ENCODE measurements around the gene C13orf46. TPM values are rescaled to one million over a fixed set of nuclear protein-coding genes. Genes with fewer than 3 reads are reported as not detected.

C13orf46 gene
- total RNA-seq, 1 experiment from 2014 or later: not detected

DNA sequence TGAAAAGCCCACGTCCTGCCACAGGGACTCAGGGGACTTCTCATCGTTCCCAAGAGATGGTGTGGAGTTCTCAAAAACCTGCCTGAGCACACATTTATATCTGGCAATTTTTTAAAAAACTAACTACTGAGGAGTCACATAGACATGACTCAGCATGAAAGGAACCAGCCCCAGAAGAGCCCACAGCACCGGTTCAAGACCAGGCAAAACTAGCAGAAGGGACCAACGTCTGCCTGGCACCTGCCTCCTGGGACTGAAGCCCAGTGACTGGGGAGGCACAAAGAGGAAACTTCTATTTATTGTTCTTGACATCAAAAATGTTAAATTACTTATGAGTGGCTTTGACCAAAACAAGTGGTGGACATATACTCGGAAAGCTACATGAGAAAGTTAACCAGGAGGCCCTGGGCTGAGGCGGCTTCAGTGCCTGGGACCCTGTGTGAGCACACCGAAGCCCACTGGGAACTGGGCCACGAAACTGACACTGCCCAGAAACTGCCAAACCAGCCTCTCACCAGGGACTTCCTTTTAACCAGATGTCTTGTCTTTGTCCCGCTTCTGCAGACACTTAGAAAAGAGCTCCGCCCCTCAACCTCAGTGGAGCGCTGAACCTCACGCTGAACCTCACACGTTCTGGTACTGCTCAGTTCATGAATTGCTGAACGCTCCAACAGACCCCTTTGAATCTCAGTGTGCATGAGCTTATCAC lies 25.7 kb downstream of the C13orf46 start:
- in situ Hi-C loops (cut with HindIII; ENCODE audit: low pct_unique_long_range_greater_than_20kb, low sequenced_read_pairs): no loop called here
- no peak for DNase-seq (ENCODE audit: low read depth)

GRCh38 chr13:113947311-113948033 lies 26.4 kb downstream of the C13orf46 start:
- in situ Hi-C loops (cut with HindIII; ENCODE audit: low pct_unique_long_range_greater_than_20kb, low sequenced_read_pairs): no loop called here
- no peak for DNase-seq (ENCODE audit: low read depth)

DNA sequence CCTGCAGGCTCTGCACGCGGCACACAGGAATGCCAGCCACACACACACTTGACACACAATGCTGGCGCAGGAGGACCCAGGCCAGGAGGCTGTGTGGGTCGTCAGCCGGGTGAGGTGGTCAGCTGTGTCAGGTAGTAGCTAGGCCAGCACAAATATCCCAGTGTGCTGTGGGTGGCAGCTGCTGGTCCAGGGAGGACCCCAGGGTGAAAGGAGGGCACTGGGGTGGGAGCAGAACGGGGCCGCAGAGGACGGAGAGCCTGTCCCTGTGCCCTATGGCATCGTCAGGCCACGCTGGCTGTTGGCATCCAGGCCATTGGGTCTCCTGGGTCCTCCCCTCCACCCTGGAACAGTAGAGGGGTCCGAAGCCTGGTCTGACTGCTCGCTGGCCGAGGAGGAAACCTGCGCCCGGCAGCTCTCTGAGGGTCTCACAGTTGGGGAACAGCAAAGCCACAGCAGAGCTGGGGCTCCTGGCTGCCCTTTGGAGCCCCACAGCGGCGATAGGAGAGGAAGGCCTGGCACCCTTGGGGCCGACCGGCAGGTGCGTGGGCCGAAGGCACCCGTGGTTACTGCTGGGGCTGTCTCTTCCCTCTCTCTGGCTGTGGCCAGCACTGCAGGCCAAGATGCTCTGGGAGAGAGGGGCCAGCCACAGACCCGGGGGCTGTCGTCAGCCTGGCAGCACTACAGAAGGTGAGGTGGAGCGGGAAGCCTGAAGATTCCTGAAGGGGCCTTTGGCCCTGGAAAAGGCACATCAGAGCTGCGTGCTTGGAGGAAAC lies 27.3 kb downstream of the C13orf46 start:
- in situ Hi-C loops (cut with HindIII; ENCODE audit: low pct_unique_long_range_greater_than_20kb, low sequenced_read_pairs): no loop called here
- no peak for DNase-seq (ENCODE audit: low read depth)

DNA sequence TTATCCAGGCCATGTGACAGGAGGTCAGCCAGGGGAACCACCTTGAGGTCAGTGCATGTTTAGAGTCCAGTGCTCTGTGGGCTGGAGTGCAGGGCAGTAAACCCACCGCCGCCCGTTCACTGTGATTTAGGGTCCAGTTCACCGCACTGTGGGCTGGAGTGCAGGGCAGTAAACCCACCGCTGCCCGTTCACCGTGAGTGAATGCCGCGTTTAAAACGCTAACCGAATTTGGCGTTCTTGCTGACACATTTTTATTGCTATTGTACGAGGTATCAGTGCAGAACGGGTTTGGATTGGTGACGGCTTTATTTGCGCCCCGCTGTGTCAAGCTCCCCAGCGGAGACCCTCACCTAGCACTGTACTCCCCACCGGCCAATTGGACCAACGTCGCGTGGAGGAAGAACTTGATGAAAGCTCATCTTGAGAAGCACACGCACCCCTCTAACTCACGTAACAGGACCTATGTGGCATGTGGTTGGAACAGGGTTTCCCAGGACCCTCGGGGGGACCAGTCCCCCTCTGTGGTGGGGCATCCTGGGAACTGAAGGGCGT lies 27.9 kb downstream of the C13orf46 start:
- DNase-seq (ENCODE audit: low read depth): no peak
- in situ Hi-C loops (cut with HindIII; ENCODE audit: low pct_unique_long_range_greater_than_20kb, low sequenced_read_pairs): no loop called here

GRCh38 chr13:113943821-113944565 lies 29.9 kb downstream of the C13orf46 start:
- in situ Hi-C loops (cut with HindIII; ENCODE audit: low pct_unique_long_range_greater_than_20kb, low sequenced_read_pairs): no loop called here
- DNase-seq (ENCODE audit: low read depth): no peak

DNA sequence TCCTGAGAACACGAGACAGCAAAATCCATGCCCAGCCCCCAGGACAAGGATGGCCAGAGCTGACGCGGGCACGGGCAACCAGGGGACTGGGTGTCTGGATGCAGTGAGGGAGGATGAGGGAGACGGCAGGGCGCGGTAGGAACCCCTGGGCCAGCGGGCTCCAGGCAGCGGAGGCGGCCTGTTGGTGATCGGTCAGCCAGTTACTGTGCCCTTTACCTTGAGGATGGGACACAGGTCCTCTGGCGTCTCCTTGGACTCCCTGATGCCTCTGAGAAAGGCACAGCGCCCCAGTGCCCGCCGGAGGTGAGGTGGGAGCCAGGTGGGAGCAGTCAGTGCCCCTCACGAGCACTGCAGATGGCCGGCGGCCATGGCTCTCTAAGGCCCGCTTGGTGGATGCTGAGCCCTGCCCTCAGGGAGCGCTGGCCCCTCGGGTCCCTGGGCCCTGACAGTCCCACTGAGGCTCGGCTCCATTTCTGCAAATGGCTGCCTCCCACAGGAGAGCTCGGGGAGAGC lies 31.2 kb downstream of the C13orf46 start:
- in situ Hi-C loops (cut with HindIII; ENCODE audit: low pct_unique_long_range_greater_than_20kb, low sequenced_read_pairs): no loop called here
- no peak for DNase-seq (ENCODE audit: low read depth)

DNA sequence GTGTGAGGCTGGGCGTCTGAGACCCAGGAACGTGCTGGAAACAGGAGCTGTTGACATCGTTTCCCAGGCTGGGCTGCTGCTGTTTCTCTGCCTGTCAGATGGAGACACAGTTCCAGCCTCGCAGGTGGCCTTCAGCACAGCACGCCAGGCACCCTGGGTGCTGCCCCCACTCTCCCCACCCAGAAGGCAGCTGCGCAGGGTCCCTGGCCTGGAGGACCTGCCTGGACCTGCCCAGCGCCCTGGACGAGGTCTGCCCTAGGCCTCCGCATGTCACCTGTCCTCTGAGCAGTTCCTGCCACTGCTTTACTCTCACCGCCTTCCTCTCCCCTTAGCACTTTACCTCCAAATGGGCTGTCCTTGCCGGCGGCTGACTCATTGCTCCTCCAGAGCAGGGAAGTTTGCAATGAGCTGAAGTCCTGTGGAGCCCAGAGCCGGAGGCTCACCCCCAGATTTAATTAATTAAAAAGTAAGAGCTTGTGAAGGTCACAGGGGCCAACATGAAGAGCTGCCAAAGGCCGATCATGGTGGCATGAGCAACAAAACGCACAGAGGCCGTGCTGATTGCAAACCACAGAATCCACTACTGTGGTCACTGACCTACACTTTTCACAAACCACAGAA lies 32.2 kb downstream of the C13orf46 start:
- DNase-seq (ENCODE audit: low read depth): no peak
- in situ Hi-C loops (cut with HindIII; ENCODE audit: low pct_unique_long_range_greater_than_20kb, low sequenced_read_pairs): no loop called here

DNA sequence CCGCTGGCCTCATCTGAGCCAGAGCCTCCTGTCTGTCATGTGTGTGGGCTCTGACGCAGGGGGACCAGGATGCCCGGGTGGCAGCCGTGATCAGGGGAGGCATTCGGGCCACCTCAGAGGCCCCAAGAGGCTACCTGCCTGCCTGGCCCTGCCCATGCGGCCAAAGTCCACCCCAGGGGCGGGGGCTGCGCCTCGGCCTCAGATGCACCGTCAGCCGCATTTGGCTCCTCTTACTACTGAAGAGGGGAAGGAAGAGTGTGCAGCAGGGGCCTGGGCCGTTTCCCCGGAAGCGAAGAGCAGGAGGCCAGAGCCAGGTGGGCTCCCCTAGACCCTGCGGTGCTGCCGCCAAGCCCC lies 34.0 kb downstream of the C13orf46 start:
- no peak for DNase-seq (ENCODE audit: low read depth)
- in situ Hi-C loops (cut with HindIII; ENCODE audit: low pct_unique_long_range_greater_than_20kb, low sequenced_read_pairs): no loop called here

- DNase-seq (ENCODE audit: low read depth): no peak
- in situ Hi-C loops (cut with HindIII; ENCODE audit: low pct_unique_long_range_greater_than_20kb, low sequenced_read_pairs): no loop called here
Measured at GRCh38 chr13:113939129-113939943, 34.5 kb downstream of the C13orf46 start.

DNA sequence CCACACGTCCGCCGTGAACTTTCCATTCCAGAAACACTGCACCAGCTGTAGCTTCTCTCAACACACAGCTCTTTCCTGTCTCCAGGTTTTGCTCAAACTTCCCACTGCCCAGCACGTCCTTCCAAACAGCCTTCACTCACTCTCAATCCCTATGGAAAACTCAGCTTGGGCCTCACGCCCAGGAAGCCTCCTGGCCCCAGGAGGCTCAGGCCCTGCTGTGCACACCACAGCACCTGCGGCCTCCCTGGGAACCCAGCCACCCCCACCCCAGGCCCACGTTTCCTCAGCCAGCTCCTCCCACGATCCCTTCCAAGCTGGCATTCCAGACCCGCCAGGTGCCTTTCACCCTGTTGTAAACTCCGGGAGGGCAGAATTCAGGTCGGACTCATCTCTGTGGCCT lies 35.2 kb downstream of the C13orf46 start:
- no peak for DNase-seq (ENCODE audit: low read depth)
- in situ Hi-C loops (cut with HindIII; ENCODE audit: low pct_unique_long_range_greater_than_20kb, low sequenced_read_pairs): no loop called here

DNA sequence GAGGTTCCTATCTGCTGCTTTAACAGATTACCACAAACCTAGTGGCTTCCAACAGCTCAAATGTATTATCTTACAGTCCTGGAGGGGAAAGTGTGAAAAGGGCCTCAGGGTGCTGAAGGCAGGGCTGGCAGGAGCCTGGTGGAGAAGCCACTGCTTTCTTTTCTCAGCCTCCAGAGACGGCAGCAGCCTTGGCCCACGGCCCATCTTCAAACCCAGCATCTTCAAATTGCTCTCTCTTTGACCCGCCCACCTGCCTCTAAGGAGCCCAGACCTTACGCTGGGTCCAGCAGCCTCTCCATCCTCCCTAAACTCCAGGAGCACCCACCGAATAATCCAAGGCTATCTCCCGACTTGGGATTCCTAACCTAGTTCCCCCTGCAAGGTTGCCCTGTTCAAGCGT lies 35.6 kb downstream of the C13orf46 start:
- no peak for DNase-seq (ENCODE audit: low read depth)
- in situ Hi-C loops (cut with HindIII; ENCODE audit: low pct_unique_long_range_greater_than_20kb, low sequenced_read_pairs): no loop called here

GRCh38 chr13:113937527-113938180 lies 36.2 kb downstream of the C13orf46 start:
- in situ Hi-C loops (cut with HindIII; ENCODE audit: low pct_unique_long_range_greater_than_20kb, low sequenced_read_pairs): no loop called here
- no peak for DNase-seq (ENCODE audit: low read depth)

DNA sequence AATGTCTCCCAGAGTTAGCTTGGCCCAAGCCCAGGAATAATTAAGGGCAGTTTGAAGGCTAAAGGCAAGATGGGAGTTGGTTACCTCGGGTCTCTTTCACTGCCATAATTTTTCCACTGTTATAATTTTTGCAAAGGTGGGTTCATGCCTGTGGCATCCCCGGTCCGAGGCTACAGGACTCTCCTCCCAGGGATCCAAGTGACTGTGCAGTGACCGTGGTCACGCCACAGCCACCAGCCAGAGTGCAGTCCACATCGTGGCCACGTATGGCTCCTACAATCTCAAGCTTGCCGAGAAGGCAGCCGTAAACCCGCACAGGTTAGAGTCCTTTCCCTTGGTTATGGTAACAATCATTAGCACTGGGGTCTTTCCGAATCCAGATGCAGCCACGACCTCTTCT lies 36.8 kb downstream of the C13orf46 start:
- DNase-seq (ENCODE audit: low read depth): no peak
- in situ Hi-C loops (cut with HindIII; ENCODE audit: low pct_unique_long_range_greater_than_20kb, low sequenced_read_pairs): no loop called here

GRCh38 chr13:113936166-113936965 lies 37.5 kb downstream of the C13orf46 start:
- no peak for DNase-seq (ENCODE audit: low read depth)
- in situ Hi-C loops (cut with HindIII; ENCODE audit: low pct_unique_long_range_greater_than_20kb, low sequenced_read_pairs): no loop called here

GRCh38 chr13:113935001-113935844 lies 38.7 kb downstream of the C13orf46 start:
- DNase-seq (ENCODE audit: low read depth): no peak
- in situ Hi-C loops (cut with HindIII; ENCODE audit: low pct_unique_long_range_greater_than_20kb, low sequenced_read_pairs): no loop called here
